Neural cell (in vitro differentiated cells): Measurements from ENCODE around the gene ATP5PD.

Experiments
- EP300 ChIP-seq: fragments of 450-650 bp; conservative IDR thresholded peaks from 2 replicates; pipeline ENCODE4 v1.6.1; 2014; ENCODE audit warnings: antibody characterized with exemption, mild to moderate bottlenecking, moderate library complexity; ENCODE audit not compliant: poor library complexity, severe bottlenecking
- EZH2 ChIP-seq: fragments of 200-600, 300-800 bp; shearing (Covaris generic), sonication (generic); IDR thresholded peaks from 2 replicates; pipeline ENCODE4 v1.6.1; 2014; ENCODE audit warnings: antibody characterized with exemption, low read length, borderline replicate concordance, mild to moderate bottlenecking; ENCODE audit not compliant: insufficient read depth, poor library complexity, severe bottlenecking
- MXI1 ChIP-seq: fragments of 450-650 bp; conservative IDR thresholded peaks from 2 replicates; pipeline ENCODE4 v1.6.1; 2014; ENCODE audit warnings: antibody characterized with exemption, mild to moderate bottlenecking; ENCODE audit not compliant: poor library complexity, severe bottlenecking
- POLR2AphosphoS5 ChIP-seq: IDR thresholded peaks from 2 replicates; pipeline ENCODE4 v1.6.1; 2012
- RAD21 ChIP-seq: fragments of 450-650 bp; conservative IDR thresholded peaks from 2 replicates; pipeline ENCODE4 v1.6.1; 2014; ENCODE audit warnings: antibody characterized with exemption, mild to moderate bottlenecking, moderate library complexity
- TF ChIP-seq, protein P1 (sequence below): fragments of 450-650 bp; IDR thresholded peaks from 2 replicates; pipeline ENCODE4 v1.5.1; 2014; ENCODE audit warnings: antibody characterized with exemption, mild to moderate bottlenecking, moderate library complexity; ENCODE audit not compliant: poor library complexity, severe bottlenecking
- TF ChIP-seq, protein P2 (sequence below): IDR thresholded peaks from 2 replicates; pipeline ENCODE4 v1.6.1; 2012; ENCODE audit warnings: borderline replicate concordance

- TF ChIP-seq, protein P1, sequence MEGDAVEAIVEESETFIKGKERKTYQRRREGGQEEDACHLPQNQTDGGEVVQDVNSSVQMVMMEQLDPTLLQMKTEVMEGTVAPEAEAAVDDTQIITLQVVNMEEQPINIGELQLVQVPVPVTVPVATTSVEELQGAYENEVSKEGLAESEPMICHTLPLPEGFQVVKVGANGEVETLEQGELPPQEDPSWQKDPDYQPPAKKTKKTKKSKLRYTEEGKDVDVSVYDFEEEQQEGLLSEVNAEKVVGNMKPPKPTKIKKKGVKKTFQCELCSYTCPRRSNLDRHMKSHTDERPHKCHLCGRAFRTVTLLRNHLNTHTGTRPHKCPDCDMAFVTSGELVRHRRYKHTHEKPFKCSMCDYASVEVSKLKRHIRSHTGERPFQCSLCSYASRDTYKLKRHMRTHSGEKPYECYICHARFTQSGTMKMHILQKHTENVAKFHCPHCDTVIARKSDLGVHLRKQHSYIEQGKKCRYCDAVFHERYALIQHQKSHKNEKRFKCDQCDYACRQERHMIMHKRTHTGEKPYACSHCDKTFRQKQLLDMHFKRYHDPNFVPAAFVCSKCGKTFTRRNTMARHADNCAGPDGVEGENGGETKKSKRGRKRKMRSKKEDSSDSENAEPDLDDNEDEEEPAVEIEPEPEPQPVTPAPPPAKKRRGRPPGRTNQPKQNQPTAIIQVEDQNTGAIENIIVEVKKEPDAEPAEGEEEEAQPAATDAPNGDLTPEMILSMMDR = no peak
- TF ChIP-seq POLR2AphosphoS5 (no peak), EP300 (no peak), RAD21 (no peak), EZH2 (no peak), MXI1 (no peak)
- TF ChIP-seq, protein P2, sequence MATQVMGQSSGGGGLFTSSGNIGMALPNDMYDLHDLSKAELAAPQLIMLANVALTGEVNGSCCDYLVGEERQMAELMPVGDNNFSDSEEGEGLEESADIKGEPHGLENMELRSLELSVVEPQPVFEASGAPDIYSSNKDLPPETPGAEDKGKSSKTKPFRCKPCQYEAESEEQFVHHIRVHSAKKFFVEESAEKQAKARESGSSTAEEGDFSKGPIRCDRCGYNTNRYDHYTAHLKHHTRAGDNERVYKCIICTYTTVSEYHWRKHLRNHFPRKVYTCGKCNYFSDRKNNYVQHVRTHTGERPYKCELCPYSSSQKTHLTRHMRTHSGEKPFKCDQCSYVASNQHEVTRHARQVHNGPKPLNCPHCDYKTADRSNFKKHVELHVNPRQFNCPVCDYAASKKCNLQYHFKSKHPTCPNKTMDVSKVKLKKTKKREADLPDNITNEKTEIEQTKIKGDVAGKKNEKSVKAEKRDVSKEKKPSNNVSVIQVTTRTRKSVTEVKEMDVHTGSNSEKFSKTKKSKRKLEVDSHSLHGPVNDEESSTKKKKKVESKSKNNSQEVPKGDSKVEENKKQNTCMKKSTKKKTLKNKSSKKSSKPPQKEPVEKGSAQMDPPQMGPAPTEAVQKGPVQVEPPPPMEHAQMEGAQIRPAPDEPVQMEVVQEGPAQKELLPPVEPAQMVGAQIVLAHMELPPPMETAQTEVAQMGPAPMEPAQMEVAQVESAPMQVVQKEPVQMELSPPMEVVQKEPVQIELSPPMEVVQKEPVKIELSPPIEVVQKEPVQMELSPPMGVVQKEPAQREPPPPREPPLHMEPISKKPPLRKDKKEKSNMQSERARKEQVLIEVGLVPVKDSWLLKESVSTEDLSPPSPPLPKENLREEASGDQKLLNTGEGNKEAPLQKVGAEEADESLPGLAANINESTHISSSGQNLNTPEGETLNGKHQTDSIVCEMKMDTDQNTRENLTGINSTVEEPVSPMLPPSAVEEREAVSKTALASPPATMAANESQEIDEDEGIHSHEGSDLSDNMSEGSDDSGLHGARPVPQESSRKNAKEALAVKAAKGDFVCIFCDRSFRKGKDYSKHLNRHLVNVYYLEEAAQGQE = no peak
Observed at GRCh38 chr17:75049706-75050105, 2.9 kb upstream of the ATP5PD start.
